ENCODE results near the gene SLC38A9.
"Not testable (repeated sequence)": the region's sequence is repeated elsewhere in the genome, so short reads cannot be mapped to it uniquely, and the experiment has no call there.

SLC38A9 gene

GRCh38 chr5:55702598-55703345 lies 9.4 kb downstream of the SLC38A9 start:
- DNase-seq, result no peak

GRCh38 chr5:55701462-55702103 lies 10.5 kb downstream of the SLC38A9 start:
- DNase-seq, result no peak

GRCh38 chr5:55700745-55701144 lies 11.4 kb downstream of the SLC38A9 start:
- DNase-seq, result no peak

GRCh38 chr5:55699041-55699688 lies 13.0 kb downstream of the SLC38A9 start:
- no peak for DNase-seq

- DNase-seq, result not testable (repeated sequence)
Observed at GRCh38 chr5:55696704-55697103, 15.4 kb downstream of the SLC38A9 start.

GRCh38 chr5:55694152-55694830 lies 17.8 kb downstream of the SLC38A9 start:
- no peak for DNase-seq

- no peak for DNase-seq
Observed at GRCh38 chr5:55692509-55692908, 19.6 kb downstream of the SLC38A9 start.

GRCh38 chr5:55692106-55692417 lies 20.1 kb downstream of the SLC38A9 start:
- no peak for DNase-seq

GRCh38 chr5:55691265-55692105 lies 20.6 kb downstream of the SLC38A9 start:
- no peak for DNase-seq

GRCh38 chr5:55682071-55682470 lies 30.1 kb downstream of the SLC38A9 start:
- DNase-seq, result no peak

- no peak for DNase-seq
Observed at GRCh38 chr5:55681301-55681700, 30.8 kb downstream of the SLC38A9 start.

- DNase-seq, result no peak
Observed at GRCh38 chr5:55680353-55680752, 31.8 kb downstream of the SLC38A9 start.

- no peak for DNase-seq
Observed at GRCh38 chr5:55679556-55679955, 32.6 kb downstream of the SLC38A9 start.

- no peak for DNase-seq
Observed at GRCh38 chr5:55675119-55675518, 37.0 kb downstream of the SLC38A9 start.

GRCh38 chr5:55674340-55674739 lies 37.8 kb downstream of the SLC38A9 start:
- no peak for DNase-seq

- DNase-seq, result no peak
Observed at GRCh38 chr5:55672477-55672911, 39.6 kb downstream of the SLC38A9 start.

GRCh38 chr5:55671975-55672374 lies 40.1 kb downstream of the SLC38A9 start:
- DNase-seq, result no peak

- no peak for DNase-seq
Observed at GRCh38 chr5:55668356-55668755, 43.8 kb downstream of the SLC38A9 start.

GRCh38 chr5:55667938-55668337 lies 44.2 kb downstream of the SLC38A9 start:
- DNase-seq, result no peak

- no peak for DNase-seq
Observed at GRCh38 chr5:55665065-55665464, 47.1 kb downstream of the SLC38A9 start.

GRCh38 chr5:55657443-55657842 lies 54.7 kb downstream of the SLC38A9 start:
- DNase-seq, result no peak

GRCh38 chr5:55650386-55650785 lies 61.7 kb downstream of the SLC38A9 start:
- no peak for DNase-seq

- no peak for DNase-seq
Observed at GRCh38 chr5:55649963-55650362, 62.2 kb downstream of the SLC38A9 start.
